ENCODE results near the gene NHP2.
A peak's percentile ranks its signal among the peaks of the same experiment; 100 is the strongest.

Gene NHP2

DNA sequence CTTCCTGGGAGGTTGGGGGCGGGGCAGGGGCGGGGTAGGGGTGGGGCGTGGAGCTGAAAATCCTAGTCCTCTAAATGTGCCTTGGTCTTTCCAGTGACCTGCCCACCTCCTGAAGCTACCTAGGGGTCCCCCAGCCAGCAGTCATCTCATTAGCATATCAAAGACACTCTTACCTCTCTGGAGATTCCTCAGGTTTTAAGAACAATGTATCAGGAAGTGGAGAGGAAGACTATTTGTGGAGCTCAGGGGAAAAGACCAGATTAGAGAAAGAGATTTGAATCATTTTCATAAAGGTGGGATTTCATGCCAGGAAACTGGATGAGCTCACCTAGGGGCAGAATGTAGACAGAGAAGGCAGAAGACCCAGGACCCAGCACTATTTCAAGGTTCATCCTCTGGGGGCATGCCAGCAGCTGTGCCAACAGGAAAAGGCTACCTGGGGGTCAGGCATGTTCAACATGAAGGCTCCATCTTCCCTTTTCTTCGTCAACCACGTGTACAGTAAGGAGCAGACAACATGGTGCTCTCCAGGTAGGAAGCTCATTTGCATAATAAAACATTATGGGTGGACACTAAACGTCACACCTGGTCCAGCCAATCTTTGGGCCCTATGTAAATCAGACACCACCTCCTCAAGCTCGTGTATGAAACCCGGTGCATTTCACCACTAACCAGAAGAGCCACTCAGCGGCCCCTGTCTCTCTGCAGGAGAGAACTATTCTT lies 26.6 kb upstream of the NHP2 start:
- DNase-seq (ENCODE audit: insufficient read length, low spot score) (no peak), FAIRE-seq (no peak)
- no peak for TF ChIP-seq POU2F2 (IDR thresholded peaks at IDR 0.05; ENCODE audit: low read depth, low read length)
- TF ChIP-seq POLR2AphosphoS5 (IDR thresholded peaks at IDR 0.05; ENCODE audit: low read depth, low read length), result no peak
- no peak for TF ChIP-seq SPI1 (IDR thresholded peaks at IDR 0.05; ENCODE audit: low read depth, low read length)
- TF ChIP-seq POLR2A (IDR thresholded peaks at IDR 0.05; ENCODE audit: low read depth, low read length), result no peak
- TF ChIP-seq PAX5 (IDR thresholded peaks at IDR 0.05; ENCODE audit: insufficient read depth, low read length, severe bottlenecking), result no peak
- TF ChIP-seq TAF1 (IDR thresholded peaks at IDR 0.05; ENCODE audit: low read depth, low read length), result no peak

DNA sequence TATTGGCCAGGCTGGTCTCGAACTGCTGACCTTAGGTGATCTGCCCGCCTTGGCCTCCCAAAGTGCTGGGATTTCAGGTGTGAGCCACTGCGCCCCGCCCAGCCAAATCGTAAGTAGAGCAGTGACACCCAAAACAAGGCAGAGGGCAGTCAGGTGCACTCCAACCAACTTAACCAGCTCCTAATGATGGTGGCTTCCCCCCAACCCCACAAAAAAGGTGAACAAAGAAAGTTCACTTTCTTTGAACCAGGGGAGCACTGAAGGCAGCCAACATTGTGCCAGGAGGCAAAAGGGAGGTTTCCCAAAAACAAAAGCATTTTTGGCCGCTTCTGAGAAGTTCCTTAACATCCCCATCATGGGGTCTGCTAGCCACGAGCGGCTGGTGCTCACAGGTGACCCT lies 23.9 kb upstream of the NHP2 start:
- DNase-seq (ENCODE audit: insufficient read length, low spot score), result no peak
- TF ChIP-seq POLR2A (IDR thresholded peaks at IDR 0.05; ENCODE audit: low read depth, low read length) (no peak), POU2F2 (IDR thresholded peaks at IDR 0.05; ENCODE audit: low read depth, low read length) (no peak), POLR2AphosphoS5 (IDR thresholded peaks at IDR 0.05; ENCODE audit: low read depth, low read length) (no peak), SPI1 (IDR thresholded peaks at IDR 0.05; ENCODE audit: low read depth, low read length) (no peak), TAF1 (IDR thresholded peaks at IDR 0.05; ENCODE audit: low read depth, low read length) (no peak), PAX5 (IDR thresholded peaks at IDR 0.05; ENCODE audit: insufficient read depth, low read length, severe bottlenecking) (no peak)
- no peak for FAIRE-seq

GRCh38 chr5:178176791-178177190 lies 23.1 kb upstream of the NHP2 start:
- FAIRE-seq (no peak), DNase-seq (ENCODE audit: insufficient read length, low spot score) (no peak)
- no peak for TF ChIP-seq SPI1 (IDR thresholded peaks at IDR 0.05; ENCODE audit: low read depth, low read length)
- TF ChIP-seq POLR2AphosphoS5 (IDR thresholded peaks at IDR 0.05; ENCODE audit: low read depth, low read length), result no peak
- no peak for TF ChIP-seq PAX5 (IDR thresholded peaks at IDR 0.05; ENCODE audit: insufficient read depth, low read length, severe bottlenecking)
- no peak for TF ChIP-seq POLR2A (IDR thresholded peaks at IDR 0.05; ENCODE audit: low read depth, low read length)
- no peak for TF ChIP-seq POU2F2 (IDR thresholded peaks at IDR 0.05; ENCODE audit: low read depth, low read length)
- no peak for TF ChIP-seq TAF1 (IDR thresholded peaks at IDR 0.05; ENCODE audit: low read depth, low read length)

DNA sequence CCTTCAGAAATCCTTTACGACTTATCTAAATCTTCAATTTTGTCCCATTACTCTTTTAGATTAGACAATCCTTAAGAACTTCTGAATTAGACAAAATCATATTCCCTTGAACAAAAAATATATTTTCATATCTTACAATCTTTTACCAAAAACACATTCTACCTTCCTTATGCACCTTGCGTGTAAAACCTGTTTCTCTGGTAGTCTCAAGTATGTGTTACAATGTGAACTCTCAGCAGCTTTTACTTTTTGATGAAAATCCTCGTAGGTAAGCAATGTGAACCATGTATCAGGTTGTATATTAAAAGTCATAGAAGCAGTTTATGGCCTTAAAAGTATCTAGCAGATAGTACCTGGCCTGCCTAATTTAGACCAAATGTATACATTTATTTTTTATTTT lies 20.8 kb upstream of the NHP2 start:
- DNase-seq (ENCODE audit: insufficient read length, low spot score) (no peak), FAIRE-seq (no peak)
- TF ChIP-seq SPI1 (IDR thresholded peaks at IDR 0.05; ENCODE audit: low read depth, low read length) (no peak), POU2F2 (IDR thresholded peaks at IDR 0.05; ENCODE audit: low read depth, low read length) (no peak), PAX5 (IDR thresholded peaks at IDR 0.05; ENCODE audit: insufficient read depth, low read length, severe bottlenecking) (no peak), POLR2A (IDR thresholded peaks at IDR 0.05; ENCODE audit: low read depth, low read length) (no peak), POLR2AphosphoS5 (IDR thresholded peaks at IDR 0.05; ENCODE audit: low read depth, low read length) (no peak), TAF1 (IDR thresholded peaks at IDR 0.05; ENCODE audit: low read depth, low read length) (no peak)

DNA sequence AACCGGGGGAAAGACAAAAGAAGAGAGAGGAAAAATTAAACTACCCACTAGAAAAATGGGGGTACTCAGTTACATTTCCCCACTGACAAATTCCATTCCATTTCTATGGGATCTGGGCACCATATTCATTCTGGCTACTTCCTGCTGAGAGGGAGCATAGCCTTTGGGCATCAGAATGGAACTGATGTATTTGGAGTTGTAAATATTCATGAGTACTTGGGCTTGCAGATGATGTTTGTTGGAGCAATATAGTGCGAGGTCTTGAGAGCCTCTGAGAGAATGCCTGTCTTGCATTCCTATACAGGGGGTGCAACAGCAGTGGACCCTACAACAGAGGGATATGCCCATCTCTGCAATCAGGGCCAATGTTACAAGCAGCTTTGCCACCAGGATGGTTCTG lies 16.8 kb upstream of the NHP2 start:
- no peak for TF ChIP-seq POLR2AphosphoS5 (IDR thresholded peaks at IDR 0.05; ENCODE audit: low read depth, low read length)
- no peak for TF ChIP-seq SPI1 (IDR thresholded peaks at IDR 0.05; ENCODE audit: low read depth, low read length)
- TF ChIP-seq POLR2A (IDR thresholded peaks at IDR 0.05; ENCODE audit: low read depth, low read length), result no peak
- TF ChIP-seq TAF1 (IDR thresholded peaks at IDR 0.05; ENCODE audit: low read depth, low read length), result no peak
- no peak for TF ChIP-seq POU2F2 (IDR thresholded peaks at IDR 0.05; ENCODE audit: low read depth, low read length)
- no peak for TF ChIP-seq PAX5 (IDR thresholded peaks at IDR 0.05; ENCODE audit: insufficient read depth, low read length, severe bottlenecking)
- DNase-seq (ENCODE audit: insufficient read length, low spot score), result no peak
- no peak for FAIRE-seq

DNA sequence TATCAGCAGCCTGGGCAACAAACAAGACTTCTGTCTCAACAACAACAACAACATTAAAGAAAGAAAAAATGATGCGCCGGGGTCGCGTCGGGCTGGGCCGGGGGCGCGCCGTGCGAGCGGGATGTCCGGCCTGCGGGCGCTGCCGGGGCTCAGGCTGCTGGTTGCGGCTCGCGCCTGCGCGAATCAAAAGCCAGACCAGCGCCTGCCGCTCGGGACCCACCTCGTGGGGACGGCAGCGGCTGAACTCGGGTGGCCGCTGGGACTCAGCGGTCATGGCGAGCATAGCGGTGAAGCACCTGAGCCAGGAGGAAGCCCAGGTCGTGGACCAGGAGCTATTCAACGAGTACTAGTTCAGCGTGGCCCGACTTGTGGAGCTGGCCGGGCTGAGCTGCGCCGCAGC lies 11.9 kb upstream of the NHP2 start:
- no peak for DNase-seq (ENCODE audit: insufficient read length, low spot score)
- no peak for TF ChIP-seq SPI1 (IDR thresholded peaks at IDR 0.05; ENCODE audit: low read depth, low read length)
- no peak for TF ChIP-seq POU2F2 (IDR thresholded peaks at IDR 0.05; ENCODE audit: low read depth, low read length)
- no peak for TF ChIP-seq POLR2A (IDR thresholded peaks at IDR 0.05; ENCODE audit: low read depth, low read length)
- TF ChIP-seq TAF1 (IDR thresholded peaks at IDR 0.05; ENCODE audit: low read depth, low read length), result no peak
- TF ChIP-seq PAX5 (IDR thresholded peaks at IDR 0.05; ENCODE audit: insufficient read depth, low read length, severe bottlenecking), result no peak
- TF ChIP-seq POLR2AphosphoS5 (IDR thresholded peaks at IDR 0.05; ENCODE audit: low read depth, low read length), result no peak
- FAIRE-seq, result no peak

DNA sequence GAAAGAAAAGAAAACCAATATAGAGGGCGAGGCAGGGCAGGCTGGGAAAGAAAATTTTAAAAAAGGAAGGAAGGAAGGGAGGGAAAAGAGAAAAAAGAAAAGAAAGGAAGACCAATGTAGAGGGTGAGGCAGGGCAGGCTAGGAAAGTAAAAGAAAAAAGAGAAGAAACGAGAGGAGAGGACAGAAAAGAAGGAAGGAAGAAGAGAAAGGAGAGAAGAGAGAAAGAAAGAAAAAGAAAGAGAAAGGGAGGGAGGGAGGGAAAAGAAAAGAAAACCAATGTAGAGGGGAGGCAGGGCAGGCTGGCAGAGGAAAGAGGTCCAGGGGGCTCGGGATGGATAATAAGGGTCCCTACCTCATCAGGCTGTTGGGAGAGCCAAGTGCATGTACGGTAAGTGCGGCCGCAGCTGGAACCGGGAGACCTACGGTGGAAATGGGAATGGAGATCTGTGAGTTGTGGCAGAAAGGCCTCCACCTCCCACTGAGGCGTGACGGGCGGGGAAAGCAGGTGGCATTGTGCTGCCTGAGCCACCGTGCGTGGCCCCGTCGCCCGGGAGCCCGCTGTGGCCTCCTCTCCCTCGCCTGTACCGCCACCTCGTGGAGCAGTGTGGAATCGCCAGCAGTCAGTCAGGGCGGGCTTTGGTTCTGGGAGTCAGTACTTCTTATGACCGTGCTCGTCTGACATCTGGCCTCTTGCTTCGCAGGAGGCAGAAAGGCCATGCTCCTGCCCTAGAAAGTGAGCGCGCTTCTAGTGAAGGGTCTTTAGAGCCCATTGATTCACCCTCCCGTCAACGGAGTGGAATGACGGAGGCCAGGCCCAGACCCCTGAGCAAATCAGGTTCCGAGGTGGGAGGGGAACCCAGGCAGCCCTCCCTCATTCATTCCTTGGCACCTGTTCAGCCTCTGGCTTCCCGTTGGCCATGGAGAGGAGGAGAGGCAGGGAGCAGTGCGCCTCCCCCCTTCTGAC lies 10.4 kb upstream of the NHP2 start:
- TF ChIP-seq PAX5 (IDR thresholded peaks at IDR 0.05; ENCODE audit: insufficient read depth, low read length, severe bottlenecking), result peak; percentile 74
- TF ChIP-seq POU2F2 (IDR thresholded peaks at IDR 0.05; ENCODE audit: low read depth, low read length), result no peak
- no peak for TF ChIP-seq POLR2AphosphoS5 (IDR thresholded peaks at IDR 0.05; ENCODE audit: low read depth, low read length)
- TF ChIP-seq SPI1 (IDR thresholded peaks at IDR 0.05; ENCODE audit: low read depth, low read length), result no peak
- peak; percentile 96 for FAIRE-seq
- DNase-seq (ENCODE audit: insufficient read length, low spot score), result peak; percentile 92

- DNase-seq (ENCODE audit: insufficient read length, low spot score) (no peak), FAIRE-seq (no peak)
- TF ChIP-seq SPI1 (IDR thresholded peaks at IDR 0.05; ENCODE audit: low read depth, low read length) (no peak), POLR2AphosphoS5 (IDR thresholded peaks at IDR 0.05; ENCODE audit: low read depth, low read length) (no peak), TAF1 (IDR thresholded peaks at IDR 0.05; ENCODE audit: low read depth, low read length) (no peak), POLR2A (IDR thresholded peaks at IDR 0.05; ENCODE audit: low read depth, low read length) (no peak), PAX5 (IDR thresholded peaks at IDR 0.05; ENCODE audit: insufficient read depth, low read length, severe bottlenecking) (no peak)
Measured at GRCh38 chr5:178162481-178162880, 8.8 kb upstream of the NHP2 start.

DNA sequence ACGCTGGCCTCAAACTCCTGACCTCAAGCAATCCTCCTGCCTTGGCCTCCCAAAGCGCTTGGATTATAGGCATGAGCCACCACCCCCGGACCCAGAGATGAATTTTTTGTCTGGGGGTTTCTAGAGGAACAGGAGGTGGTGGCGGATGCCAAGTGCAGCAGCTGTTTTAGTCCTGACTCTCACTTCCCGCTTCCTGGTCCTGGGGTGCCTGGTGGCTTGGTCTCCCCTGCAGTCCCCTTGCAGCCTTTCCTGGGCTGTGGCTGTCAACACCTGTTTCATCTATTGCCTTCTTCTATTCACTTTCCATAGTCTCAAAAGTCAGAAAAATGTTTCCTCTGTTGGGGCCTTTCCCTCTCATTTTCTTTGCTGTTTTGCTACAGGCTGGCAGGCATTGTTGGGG lies 6.5 kb upstream of the NHP2 start:
- FAIRE-seq (no peak), DNase-seq (ENCODE audit: insufficient read length, low spot score) (no peak)
- TF ChIP-seq SPI1 (IDR thresholded peaks at IDR 0.05; ENCODE audit: low read depth, low read length) (no peak), TAF1 (IDR thresholded peaks at IDR 0.05; ENCODE audit: low read depth, low read length) (no peak), PAX5 (IDR thresholded peaks at IDR 0.05; ENCODE audit: insufficient read depth, low read length, severe bottlenecking) (no peak), POU2F2 (IDR thresholded peaks at IDR 0.05; ENCODE audit: low read depth, low read length) (no peak), POLR2AphosphoS5 (IDR thresholded peaks at IDR 0.05; ENCODE audit: low read depth, low read length) (no peak), POLR2A (IDR thresholded peaks at IDR 0.05; ENCODE audit: low read depth, low read length) (no peak)
